Stimulated activated CD4-positive, alpha-beta T cell treated with anti-CD3 and anti-CD28 coated beads, Interleukin-12 subunit alpha, Interleukin-12 subunit beta, amount 100 ng/mL, for 4 hours (primary cell): ENCODE data around the gene CCSAP.

Experiments
- DNase-seq: peaks from one replicate; pipeline ENCODE4 v3.0.0-alpha.2; 2020

Gene CCSAP

GRCh38 chr1:229283183-229283611 lies 59.6 kb downstream of the CCSAP start:
- no peak for DNase-seq

- DNase-seq: no peak
Observed at GRCh38 chr1:229282295-229282823, 60.5 kb downstream of the CCSAP start.

- no peak for DNase-seq
Observed at GRCh38 chr1:229281339-229281926, 61.4 kb downstream of the CCSAP start.

GRCh38 chr1:229280921-229281320 lies 61.9 kb downstream of the CCSAP start:
- DNase-seq: no peak

- no peak for DNase-seq
Observed at GRCh38 chr1:229280037-229280828, 62.6 kb downstream of the CCSAP start.

GRCh38 chr1:229279242-229279641 lies 63.6 kb downstream of the CCSAP start:
- DNase-seq: no peak

- DNase-seq: no peak
Observed at GRCh38 chr1:229278120-229278741, 64.6 kb downstream of the CCSAP start.

GRCh38 chr1:229275005-229275404 lies 67.8 kb downstream of the CCSAP start:
- no peak for DNase-seq

GRCh38 chr1:229273507-229274232 lies 69.2 kb downstream of the CCSAP start:
- no peak for DNase-seq

GRCh38 chr1:229272164-229273158 lies 70.4 kb downstream of the CCSAP start:
- DNase-seq: no peak

GRCh38 chr1:229271448-229272159 lies 71.2 kb downstream of the CCSAP start:
- peak; percentile 37 for DNase-seq
